ENCODE data around the gene CDC37. TPM values are rescaled to one million over a fixed set of nuclear protein-coding genes. Genes with fewer than 3 reads are reported as not detected.

Gene CDC37
- total and polyA plus RNA-seq, 2 of the 4 experiments (the other 2 are of a cell fraction): 209 to 650 TPM

DNA sequence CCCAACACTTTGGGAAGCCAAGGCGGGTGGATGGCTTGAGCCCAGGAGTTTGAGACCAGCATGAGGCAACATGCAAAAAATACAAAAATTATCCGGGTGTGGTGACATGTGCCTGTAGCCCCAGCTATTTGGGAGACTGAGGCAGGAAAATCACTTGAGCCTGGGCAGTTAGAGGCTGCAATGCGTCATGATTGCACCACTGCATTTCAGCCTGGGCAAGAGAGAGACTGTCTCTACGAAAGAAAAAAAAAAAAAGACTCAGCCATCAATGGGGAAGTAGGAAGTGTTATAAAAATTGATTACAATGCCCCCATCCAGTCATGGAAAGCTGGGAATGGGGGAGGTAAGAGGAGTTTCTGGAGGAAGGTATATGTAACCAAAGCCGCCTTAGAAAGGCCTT, 28.4 kb downstream of the CDC37 start:
- Histone ChIP-seq H3K79me1 (ENCODE audit: low read depth in 1 of 2, low read length in 2 of 2) (peaks cover 12 to 15% of the 10 kb centered on the region in 2 experiments), H3K4ac (ENCODE audit: low read depth, low read length) (no peak overlapping the region), H3K9me3 (ENCODE audit: control insufficient read depth, insufficient read depth, low read length) (no peaks in the 10 kb centered on the region), H4K91ac (ENCODE audit: insufficient read depth, low read depth, low read length) (no peak overlapping the region), H3K36me3 (ENCODE audit: control insufficient read depth, insufficient read depth, low read length) (peaks cover 31% of the 10 kb centered on the region), H2AK9ac (replicated peaks; ENCODE audit: low read depth, low read length, poor library complexity) (no peak overlapping the region), H3K14ac (replicated peaks; ENCODE audit: low read depth, low read length) (no peak overlapping the region), H2BK20ac (ENCODE audit: low read depth, low read length) (no peak overlapping the region), H4K5ac (ENCODE audit: low read depth, low read length) (no peak overlapping the region), H3K9ac (ENCODE audit: low read depth, low read length) (no peak overlapping the region), H4K8ac (ENCODE audit: low read depth in 2 of 2, low read length in 2 of 2) (no peak overlapping the region), H2BK5ac (ENCODE audit: low read depth, low read length, poor library complexity, severe bottlenecking) (no peak overlapping the region), H2BK120ac (ENCODE audit: low read depth, low read length) (no peak overlapping the region), H3K4me3 (ENCODE audit: insufficient read depth, low read depth, low read length) (no peak overlapping the region), H3K18ac (ENCODE audit: low read depth, low read length) (no peak overlapping the region), H3K27me3 (ENCODE audit: control insufficient read depth, insufficient read depth, low read length) (no peaks in the 10 kb centered on the region), H2BK15ac (ENCODE audit: low read depth, low read length) (no peak overlapping the region), H3K56ac (ENCODE audit: extremely low read depth, insufficient read depth, low read length) (no peak overlapping the region), H3K27ac (ENCODE audit: insufficient read depth, low read length) (no peak overlapping the region), H3K4me2 (ENCODE audit: low read depth, low read length) (no peak overlapping the region), H3K23ac (ENCODE audit: low read depth, low read length) (no peak overlapping the region), H2AK5ac (ENCODE audit: low read depth, low read length) (no peak overlapping the region), H3K4me1 (ENCODE audit: control insufficient read depth, insufficient read depth, low read length) (peaks cover 2% of the 10 kb centered on the region), H4K20me1 (ENCODE audit: insufficient read depth, low read length) (no peaks in the 10 kb centered on the region; the same call in 1 of the 2 replicates), H3K9me1 (ENCODE audit: insufficient read depth, low read length) (no peaks in the 10 kb centered on the region), H2AFZ (replicated peaks; ENCODE audit: low read length, poor library complexity) (no peak overlapping the region)
- ATAC-seq (ENCODE audit: low read depth) (no peak), DNase-seq (no peak)
- in situ Hi-C loops (cut with MboI; ENCODE audit: low sequenced_read_pairs): no loop called here
- ChIA-PET CTCF (interaction anchor here (0.6 kb wide), 1 partner anchor 366 kb away, joined by 3 read pairs; no protein-coding TSS in a partner anchor), POLR2A (ENCODE audit: unreplicated experiment) (no interaction called here)
- dilution Hi-C loops (cut with HindIII; ENCODE audit: low sequenced_read_pairs, unreplicated experiment): no loop called here
- no TSS peak for BruUV-seq (replicated peaks)
- 96% methylated on average over 3 of the region's 5 CpGs; no CpG with 5 or more reads in 1 of the 2 experiments for WGBS, 2 experiments (ENCODE audit: extremely low coverage in 2 of 2, insufficient read length in 1 of 2)
- no peak for TF ChIP-seq RAD21 (IDR thresholded peaks at IDR 0.05; ENCODE audit: low read length)
- intact Hi-C loops (cut with micrococcal nuclease): no loop called here

Measured in IMR-90 (cell line).